ENCODE measurements around the gene HOATZ.

GRCh38 chr11:111521135-111521534, 6.6 kb downstream of the HOATZ start:
- no peak for TF ChIP-seq GATA2 (IDR thresholded peaks at IDR 0.05; ENCODE audit: low read depth, low read length)
- TF ChIP-seq GATA3 (IDR thresholded peaks at IDR 0.05; ENCODE audit: low read depth, low read length): no peak

Measured in SH-SY5Y (cell line).